GM12878 (cell line): ENCODE measurements around the gene AIG1. TPM values are rescaled to one million over a fixed set of nuclear protein-coding genes. Genes with fewer than 3 reads are reported as not detected.

ENCODE experiments used
- ATAC-seq: fragments of 200-7000 bp; cut with Tn5 transposase; 3 replicates; pipeline ENCODE4 v1.9.1; 2020; ENCODE audit warnings: mild to moderate bottlenecking, moderate library complexity
- BruUV-seq: library from RNA; stranded (reverse); fragments of 400-500 nt; replicated peaks from 2 replicates; lab custom pipeline; 2021; lab: Mats Ljungman, UMichigan
- CTCF ChIA-PET: fragments of 300-600 bp; sonication (Branson Sonifier 250); formaldehyde crosslinking; extraction: SDS; loops from one replicate; lab custom pipeline; 2021; ENCODE audit warnings: inconsistent platforms; lab: Yijun Ruan, JAX
- POLR2A ChIA-PET: fragments of 350-600 bp; formaldehyde crosslinking; extraction: SDS; loops from one replicate; lab custom pipeline; 2021; ENCODE audit warnings: inconsistent platforms; lab: Charles Lee
- RAD21 ChIA-PET: fragments of 300-600 bp; sonication (Branson Sonifier 250); formaldehyde crosslinking; loops from one replicate; lab custom pipeline; 2023; ENCODE audit warnings: antibody characterized with exemption; ENCODE audit not compliant: unreplicated experiment; lab: Charles Lee
- SMC1A ChIA-PET: fragments of 300-600 bp; sonication (Branson Sonifier 250); formaldehyde crosslinking; loops from one replicate; lab custom pipeline; 2023; ENCODE audit not compliant: unreplicated experiment, uncharacterized antibody; lab: Charles Lee
- DNase-seq: peaks from one replicate; pipeline ENCODE4 v3.0.0-alpha.2; 2011; ENCODE audit warnings: low read depth, low spot score
- FAIRE-seq: peaks from 3 replicates; lab custom pipeline; 2011; peaks lifted over from hg19 to GRCh38; lab: Jason Lieb, UNC
- H2AFZ ChIP-seq: 2 replicates; pipeline ENCODE4 v1.6.0; 2011; ENCODE audit warnings: low read depth, low read length, control low read depth; ENCODE audit not compliant: control insufficient read depth
- H3K27ac ChIP-seq: 2 replicates; pipeline ENCODE4 v1.5.1; 2011; ENCODE audit warnings: control low read depth; ENCODE audit not compliant: control insufficient read depth, insufficient read depth
- H3K27me3 ChIP-seq, 2 experiments: replicated peaks in 1 of 2; 2 replicates each; pipeline versions ENCODE4 v1.6.0 to v1.6.1; 2011; ENCODE audit warnings: low read length in 1 of 2; ENCODE audit not compliant: control insufficient read depth in 2 of 2, insufficient read depth in 2 of 2
- H3K36me3 ChIP-seq, 2 experiments: 2 replicates each; pipeline ENCODE4 v1.5.1; 2011; ENCODE audit warnings: low read length in 1 of 2; ENCODE audit not compliant: control insufficient read depth in 2 of 2, insufficient read depth in 2 of 2
- H3K4me1 ChIP-seq: 2 replicates; pipeline ENCODE4 v1.6.1; 2011; ENCODE audit warnings: mild to moderate bottlenecking, low read length, moderate library complexity, mixed read lengths; ENCODE audit not compliant: control insufficient read depth, insufficient read depth
- H3K4me2 ChIP-seq: 2 replicates; pipeline ENCODE4 v1.6.0; 2011; ENCODE audit warnings: control low read depth; ENCODE audit not compliant: control insufficient read depth, insufficient read depth
- H3K4me3 ChIP-seq: fragments of 200-600 bp; sonication (generic); 2 replicates; pipeline ENCODE4 v1.5.1; 2016
- H3K79me2 ChIP-seq: 2 replicates; pipeline ENCODE4 v1.6.0; 2011; ENCODE audit warnings: low read length; ENCODE audit not compliant: control insufficient read depth, insufficient read depth
- H3K9ac ChIP-seq: 2 replicates; pipeline ENCODE4 v1.8.0; 2011; ENCODE audit warnings: low read length, control low read depth, mixed read lengths; ENCODE audit not compliant: control insufficient read depth, insufficient read depth
- H3K9me3 ChIP-seq: replicated peaks from 3 replicates; pipeline ENCODE4 v1.5.1; 2011; ENCODE audit warnings: mild to moderate bottlenecking, low read length; ENCODE audit not compliant: control insufficient read depth, insufficient read depth
- H4K20me1 ChIP-seq: 2 replicates; pipeline ENCODE4 v1.6.0; 2011; ENCODE audit not compliant: control insufficient read depth, insufficient read depth
- ATF3 ChIP-seq: IDR thresholded peaks from 2 replicates; pipeline ENCODE4 v1.6.1; 2011; ENCODE audit warnings: low read depth, mild to moderate bottlenecking, low read length, moderate library complexity, borderline replicate concordance; ENCODE audit errors: extremely low read depth
- EED ChIP-seq: sonication (generic); IDR thresholded peaks from 2 replicates; pipeline ENCODE4 v1.6.1; 2016; ENCODE audit warnings: antibody characterized with exemption, low read depth
- HDAC6 ChIP-seq: fragments of 200-600 bp; sonication (generic); IDR thresholded peaks from one replicate; pipeline ENCODE4 v1.8.0; 2017; ENCODE audit warnings: antibody characterized with exemption; ENCODE audit not compliant: unreplicated experiment
- IRF3 ChIP-seq: fragments of 450-650 bp; IDR thresholded peaks from 2 replicates; pipeline ENCODE4 v1.6.1; 2014; ENCODE audit warnings: mild to moderate bottlenecking
- PBX3 ChIP-seq: IDR thresholded peaks from 2 replicates; pipeline ENCODE4 v1.6.1; 2011; ENCODE audit warnings: mild to moderate bottlenecking, low read depth, low read length, moderate library complexity; ENCODE audit not compliant: insufficient replicate concordance
- RAD21 ChIP-seq: IDR thresholded peaks from 2 replicates; pipeline ENCODE4 v1.6.1; 2011; ENCODE audit warnings: mild to moderate bottlenecking, low read depth, low read length, moderate library complexity; ENCODE audit not compliant: insufficient read depth
- RB1 ChIP-seq: fragments of 450-650 bp; formaldehyde crosslinking; IDR thresholded peaks from 2 replicates; pipeline ENCODE4 v1.6.1; 2017; ENCODE audit warnings: mild to moderate bottlenecking, borderline replicate concordance
- SUPT20H ChIP-seq: IDR thresholded peaks from 2 replicates; pipeline ENCODE4 v1.6.1; 2011; ENCODE audit warnings: low read depth, mild to moderate bottlenecking, low read length, moderate library complexity, borderline replicate concordance; ENCODE audit not compliant: control insufficient read depth
- ZBED1 ChIP-seq: IDR thresholded peaks from 2 replicates; pipeline ENCODE4 v1.6.1; 2016; ENCODE audit warnings: borderline replicate concordance
- ZNF207 ChIP-seq: fragments of 450-650 bp; IDR thresholded peaks from 2 replicates; pipeline ENCODE4 v1.6.1; 2014; ENCODE audit warnings: antibody characterized with exemption, mild to moderate bottlenecking, borderline replicate concordance
- ZNF24 ChIP-seq: fragments of 450-650 bp; IDR thresholded peaks from 2 replicates; pipeline ENCODE4 v1.6.1; 2017; ENCODE audit warnings: antibody characterized with exemption, mild to moderate bottlenecking
- WGBS: methylation state at CpG from one replicate; pipeline ENCODE4 v1.1.6; 2016; ENCODE audit warnings: low lambda C conversion rate; ENCODE audit not compliant: insufficient replicate concordance, insufficient coverage; ENCODE audit errors: missing lambda C conversion rate; 5-methylcytosine and 5-hydroxymethylcytosine counted together
- in situ Hi-C: fragments of 300-500 bp; cut with MboI; formaldehyde crosslinking; loops from 9 replicates; pipeline ENCODE4 v1.14.3; 2018; ENCODE audit warnings: mixed read lengths
- intact Hi-C: fragments of 100-400 bp; cut with micrococcal nuclease; formaldehyde crosslinking; loops from one replicate; pipeline ENCODE4 v1.14.2; 2022; ENCODE audit not compliant: unreplicated experiment
- polyA plus RNA-seq, 11 experiments: library from polyadenylated mRNA; depleted of rRNA in 4 of 11; unstranded in 6 of 11; stranded (reverse) in 5 of 11; fragments of >200 nt; fragmentation: Nextera tagmentation in 4 of 11; fragmentation: Illumina TruSeq in 1 of 11; extraction: Ambion mirVana in 4 of 11; extraction: Trizol in 1 of 11; gene quantifications; 1 replicate in 1 of 11; 2 replicates in 10 of 11; pipeline versions ENCODE4 v1.2.1 to v1.2.3, GENCODE V29; 2011 to 2016; ENCODE audit warnings: inconsistent platforms in 2 of 11, missing spikeins in 2 of 11, low read depth in 1 of 11
- total RNA-seq, 4 experiments: library from RNA; depleted of rRNA in 3 of 4; stranded (reverse); fragments of >200 nt in 3 of 4; fragmentation: Illumina TruSeq in 1 of 4; extraction: Trizol in 1 of 4; gene quantifications; 2 replicates each; pipeline versions ENCODE4 v1.2.1 to v1.2.3, GENCODE V29; 2013 to 2021
- TF ChIP-seq, protein P1 (sequence below): fragments of 450-650 bp; formaldehyde crosslinking; IDR thresholded peaks from 2 replicates; pipeline ENCODE4 v1.4.0; 2020; ENCODE audit warnings: mild to moderate bottlenecking, moderate library complexity
- TF ChIP-seq, protein P2 (sequence below): fragments of 450-650 bp; conservative IDR thresholded peaks from 2 replicates; pipeline ENCODE4 v1.6.1; 2017; ENCODE audit warnings: mild to moderate bottlenecking, moderate library complexity

The AIG1 gene
- total and polyA plus RNA-seq, 10 of the 15 experiments (the other 5 are each of a cell fraction or from before 2014, with no cell fraction given): 27.0 to 74.5 (median 36.4) TPM

DNA sequence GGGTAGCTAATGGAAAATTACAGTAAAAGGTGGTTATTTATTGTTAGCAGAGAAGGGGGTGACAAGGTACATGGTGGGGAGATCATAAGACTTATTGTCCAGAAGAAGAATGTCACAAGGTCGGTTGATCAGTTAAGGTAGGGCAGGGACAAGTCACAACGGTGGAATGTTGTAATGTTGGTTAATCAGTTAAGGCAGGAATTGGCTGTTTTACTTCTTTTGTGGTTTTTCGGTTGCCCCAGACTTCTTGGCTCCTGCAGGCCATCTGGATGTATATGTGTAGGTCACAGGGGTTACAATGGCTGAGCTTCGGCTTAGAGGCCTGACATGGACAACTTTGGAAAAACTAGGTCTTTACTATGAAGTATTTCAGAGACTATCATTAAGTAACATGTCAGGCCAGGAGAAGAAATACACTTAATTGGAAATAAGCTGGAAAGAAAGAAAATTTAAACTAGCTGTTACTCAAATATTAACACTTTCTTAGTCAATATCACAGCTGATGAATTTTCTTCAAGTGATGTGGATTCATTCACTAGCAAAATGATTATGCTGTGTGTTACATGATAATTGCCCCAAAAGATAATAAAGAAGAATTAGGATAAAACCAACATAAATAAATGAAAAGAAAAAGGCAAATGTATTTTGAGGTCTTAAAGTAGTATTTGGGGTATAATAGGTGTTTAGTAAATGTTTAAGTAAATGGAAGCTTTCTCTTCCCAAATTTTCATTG lies 4.4 kb downstream of the AIG1 start (continued):
- no peak for TF ChIP-seq PBX3
- no peak for TF ChIP-seq RAD21
- TF ChIP-seq ZNF207: no peak
- TF ChIP-seq, all 136 proteins: peak for 0

DNA sequence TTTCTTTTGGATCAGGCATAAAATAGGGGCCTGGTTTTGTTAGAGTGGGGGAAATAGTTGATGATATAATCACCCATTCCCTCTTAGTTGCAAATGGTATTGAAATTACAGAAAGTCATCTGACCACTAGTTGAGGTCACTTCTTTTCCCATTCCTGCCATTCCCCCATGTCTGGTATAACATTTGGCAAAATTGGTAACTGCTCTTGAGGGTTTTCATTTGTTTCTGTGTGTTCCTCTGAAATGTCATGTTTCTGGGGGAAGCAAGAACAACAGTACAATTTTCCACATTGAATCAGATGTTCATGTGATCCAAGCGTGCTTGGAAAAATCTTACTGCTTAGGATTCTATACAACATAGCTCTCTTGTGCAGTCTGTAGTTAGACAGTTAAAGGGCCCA lies 7.3 kb downstream of the AIG1 start:
- H3K4me3 ChIP-seq: no peak overlapping the region
- H4K20me1 ChIP-seq: no peaks in the 10 kb centered on the region
- ChIA-PET RAD21 (no interaction called here), CTCF (no interaction called here), SMC1A (interaction anchor here (1.1 kb wide), 1 partner anchor 376 kb away, joined by 3 read pairs; no protein-coding TSS in a partner anchor), POLR2A (no interaction called here)
- H3K27ac ChIP-seq: no peak overlapping the region
- H3K27me3 ChIP-seq: no peaks in the 10 kb centered on the region
- H3K4me1 ChIP-seq: no peaks in the 10 kb centered on the region
- in situ Hi-C loops: no loop called here
- BruUV-seq: no TSS peak
- 94% methylated on average over 1 of the region's 1 CpG for WGBS
- intact Hi-C loops: no loop called here
- no peaks in the 10 kb centered on the region for H3K9me3 ChIP-seq
- no peaks in the 10 kb centered on the region for H3K36me3 ChIP-seq
- H3K9ac ChIP-seq: no peak overlapping the region
- no peak overlapping the region for H3K4me2 ChIP-seq
- FAIRE-seq (no peak), DNase-seq (no peak), ATAC-seq (no peak)
- H3K79me2 ChIP-seq: no peaks in the 10 kb centered on the region
- no peak overlapping the region for H2AFZ ChIP-seq
- TF ChIP-seq ZNF24 (no peak), RB1 (no peak), ATF3 (no peak), IRF3 (no peak), HDAC6 (no peak), EED (no peak), SUPT20H (no peak), ZBED1 (no peak)
- TF ChIP-seq, protein P1, sequence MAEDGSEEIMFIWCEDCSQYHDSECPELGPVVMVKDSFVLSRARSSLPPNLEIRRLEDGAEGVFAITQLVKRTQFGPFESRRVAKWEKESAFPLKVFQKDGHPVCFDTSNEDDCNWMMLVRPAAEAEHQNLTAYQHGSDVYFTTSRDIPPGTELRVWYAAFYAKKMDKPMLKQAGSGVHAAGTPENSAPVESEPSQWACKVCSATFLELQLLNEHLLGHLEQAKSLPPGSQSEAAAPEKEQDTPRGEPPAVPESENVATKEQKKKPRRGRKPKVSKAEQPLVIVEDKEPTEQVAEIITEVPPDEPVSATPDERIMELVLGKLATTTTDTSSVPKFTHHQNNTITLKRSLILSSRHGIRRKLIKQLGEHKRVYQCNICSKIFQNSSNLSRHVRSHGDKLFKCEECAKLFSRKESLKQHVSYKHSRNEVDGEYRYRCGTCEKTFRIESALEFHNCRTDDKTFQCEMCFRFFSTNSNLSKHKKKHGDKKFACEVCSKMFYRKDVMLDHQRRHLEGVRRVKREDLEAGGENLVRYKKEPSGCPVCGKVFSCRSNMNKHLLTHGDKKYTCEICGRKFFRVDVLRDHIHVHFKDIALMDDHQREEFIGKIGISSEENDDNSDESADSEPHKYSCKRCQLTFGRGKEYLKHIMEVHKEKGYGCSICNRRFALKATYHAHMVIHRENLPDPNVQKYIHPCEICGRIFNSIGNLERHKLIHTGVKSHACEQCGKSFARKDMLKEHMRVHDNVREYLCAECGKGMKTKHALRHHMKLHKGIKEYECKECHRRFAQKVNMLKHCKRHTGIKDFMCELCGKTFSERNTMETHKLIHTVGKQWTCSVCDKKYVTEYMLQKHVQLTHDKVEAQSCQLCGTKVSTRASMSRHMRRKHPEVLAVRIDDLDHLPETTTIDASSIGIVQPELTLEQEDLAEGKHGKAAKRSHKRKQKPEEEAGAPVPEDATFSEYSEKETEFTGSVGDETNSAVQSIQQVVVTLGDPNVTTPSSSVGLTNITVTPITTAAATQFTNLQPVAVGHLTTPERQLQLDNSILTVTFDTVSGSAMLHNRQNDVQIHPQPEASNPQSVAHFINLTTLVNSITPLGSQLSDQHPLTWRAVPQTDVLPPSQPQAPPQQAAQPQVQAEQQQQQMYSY: no peak
- TF ChIP-seq, protein P2, sequence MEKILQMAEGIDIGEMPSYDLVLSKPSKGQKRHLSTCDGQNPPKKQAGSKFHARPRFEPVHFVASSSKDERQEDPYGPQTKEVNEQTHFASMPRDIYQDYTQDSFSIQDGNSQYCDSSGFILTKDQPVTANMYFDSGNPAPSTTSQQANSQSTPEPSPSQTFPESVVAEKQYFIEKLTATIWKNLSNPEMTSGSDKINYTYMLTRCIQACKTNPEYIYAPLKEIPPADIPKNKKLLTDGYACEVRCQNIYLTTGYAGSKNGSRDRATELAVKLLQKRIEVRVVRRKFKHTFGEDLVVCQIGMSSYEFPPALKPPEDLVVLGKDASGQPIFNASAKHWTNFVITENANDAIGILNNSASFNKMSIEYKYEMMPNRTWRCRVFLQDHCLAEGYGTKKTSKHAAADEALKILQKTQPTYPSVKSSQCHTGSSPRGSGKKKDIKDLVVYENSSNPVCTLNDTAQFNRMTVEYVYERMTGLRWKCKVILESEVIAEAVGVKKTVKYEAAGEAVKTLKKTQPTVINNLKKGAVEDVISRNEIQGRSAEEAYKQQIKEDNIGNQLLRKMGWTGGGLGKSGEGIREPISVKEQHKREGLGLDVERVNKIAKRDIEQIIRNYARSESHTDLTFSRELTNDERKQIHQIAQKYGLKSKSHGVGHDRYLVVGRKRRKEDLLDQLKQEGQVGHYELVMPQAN: no peak
